HUES6 (cell line): Measurements from ENCODE around the gene QKI.

ENCODE experiments used
- H3K27ac ChIP-seq: 2 replicates; pipeline ENCODE4 v1.7.0; 2013; ENCODE audit warnings: low read depth, mild to moderate bottlenecking, low read length, inconsistent platforms
- H3K27me3 ChIP-seq: 2 replicates; pipeline ENCODE4 v1.6.1; 2013; ENCODE audit warnings: low read length; ENCODE audit not compliant: control insufficient read depth, insufficient read depth
- H3K36me3 ChIP-seq: 2 replicates; pipeline ENCODE4 v1.6.1; 2013; ENCODE audit warnings: low read length; ENCODE audit not compliant: control insufficient read depth, insufficient read depth
- H3K4me1 ChIP-seq: 2 replicates; pipeline ENCODE4 v1.6.1; 2013; ENCODE audit warnings: low read length; ENCODE audit not compliant: control insufficient read depth, insufficient read depth
- H3K4me3 ChIP-seq: 2 replicates; pipeline ENCODE4 v1.5.1; 2013; ENCODE audit warnings: low read depth, low read length
- H3K9ac ChIP-seq: one replicate; pipeline ENCODE4 v1.6.1; 2013; ENCODE audit warnings: mild to moderate bottlenecking, low read length
- H3K9me3 ChIP-seq: 2 replicates; pipeline ENCODE4 v1.6.1; 2013; ENCODE audit warnings: low read depth, low read length; ENCODE audit not compliant: control insufficient read depth, insufficient read depth

Gene QKI

GRCh38 chr6:163627274-163628062 is 212.9 kb downstream of the QKI start:
- no peaks in the 10 kb centered on the region for H3K36me3 ChIP-seq
- no peak overlapping the region for H3K9ac ChIP-seq
- H3K4me3 ChIP-seq = no peak overlapping the region
- peaks cover 15% of the 10 kb centered on the region for H3K9me3 ChIP-seq
- H3K27me3 ChIP-seq = no peaks in the 10 kb centered on the region
- H3K27ac ChIP-seq = no peak overlapping the region
- H3K4me1 ChIP-seq = no peaks in the 10 kb centered on the region
